GM21515 (cell line): ENCODE results near the gene PRIM1.
"Not testable (repeated sequence)": the region's sequence is repeated elsewhere in the genome, so short reads cannot be mapped to it uniquely, and the experiment has no call there.

Experiments
- ATAC-seq: cut with Tn5 transposase; IDR thresholded peaks from one replicate; pipeline ENCODE4 v1.9.1; 2021; ENCODE audit not compliant: unreplicated experiment

The PRIM1 gene

DNA sequence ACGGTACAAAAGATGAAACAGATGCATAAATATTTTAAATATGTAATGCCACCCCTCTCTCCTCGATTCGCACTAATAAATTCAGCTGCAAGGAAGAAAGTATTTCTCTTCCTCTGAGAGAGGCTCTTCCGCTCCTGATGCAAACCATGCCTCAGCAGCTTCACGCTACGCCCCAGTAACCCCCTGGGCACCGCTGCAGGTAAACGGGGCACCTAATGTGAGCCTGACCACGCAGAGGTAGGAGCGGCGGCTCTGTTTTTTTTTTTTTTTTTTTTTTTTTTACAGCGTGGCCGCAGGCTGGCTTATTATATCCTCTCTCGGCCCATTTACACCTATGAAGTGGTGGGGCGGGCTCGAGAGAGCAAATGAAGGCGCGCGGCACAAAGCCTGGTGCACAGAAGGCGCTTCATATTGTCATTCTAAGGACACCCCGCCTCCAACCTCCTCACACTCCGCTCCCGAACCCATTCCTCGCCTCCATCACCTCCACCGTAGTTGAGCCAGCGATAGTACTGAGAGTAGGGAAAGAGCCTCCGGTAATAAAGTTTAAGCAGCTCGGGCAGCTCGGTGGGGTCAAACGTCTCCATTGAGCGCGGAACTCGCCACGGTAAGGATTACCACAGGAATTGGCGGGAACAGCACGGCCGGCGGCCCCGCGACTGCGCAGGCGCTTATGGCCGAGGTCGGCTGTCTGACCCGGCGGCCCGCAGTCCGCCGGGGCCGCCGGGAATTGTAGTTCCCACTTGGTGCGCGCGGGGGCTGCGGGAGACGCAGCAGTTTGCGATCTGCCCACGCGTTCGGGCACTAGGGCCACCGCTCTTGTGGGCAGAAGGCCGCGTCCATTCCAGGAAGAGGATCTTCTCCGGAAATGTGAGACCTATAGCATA is at the start of gene PRIM1:
TSS of gene PRIM1 (minus strand) at position 612 of the 887 bp plus-strand sequence. CDS start at position 587, 25 bp downstream.
- peak; percentile 78 for ATAC-seq

DNA sequence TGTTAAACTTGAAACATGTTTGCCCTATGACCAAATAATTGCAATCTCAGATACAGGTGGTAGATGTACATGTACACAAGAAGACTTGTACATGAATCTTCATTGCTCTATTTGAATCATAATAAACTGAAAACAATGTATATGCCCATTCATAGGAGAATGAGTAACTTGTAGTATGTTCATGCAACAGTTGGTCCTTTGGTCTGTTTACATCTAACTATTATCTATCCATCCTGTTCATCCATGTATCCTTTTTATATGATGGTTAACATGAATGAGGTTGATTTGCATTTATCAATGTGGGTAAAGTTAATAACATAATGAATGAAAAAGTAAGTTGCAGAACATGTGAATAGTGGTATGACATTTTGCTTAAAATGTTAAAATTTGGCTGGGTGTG is 48.1 kb upstream of the PRIM1 start:
- ATAC-seq = no peak

DNA sequence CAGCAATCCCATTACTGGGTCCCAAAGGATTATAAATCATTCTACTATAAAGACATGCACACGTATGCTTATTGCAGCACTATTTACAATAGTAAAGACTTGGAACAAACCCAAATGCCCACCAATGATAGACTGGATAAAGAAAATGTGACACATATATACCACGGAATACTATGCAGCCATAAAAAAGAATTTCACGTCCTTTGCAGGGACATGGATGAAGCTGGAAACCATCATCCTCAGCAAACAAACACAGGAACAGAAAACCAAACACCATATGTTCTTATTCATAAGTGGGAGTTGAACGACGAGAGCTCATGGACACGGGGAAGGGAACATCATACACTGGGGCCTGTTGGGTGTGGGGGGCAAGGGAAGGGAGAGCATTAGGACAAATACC is 47.2 kb upstream of the PRIM1 start:
- not testable (repeated sequence) for ATAC-seq

DNA sequence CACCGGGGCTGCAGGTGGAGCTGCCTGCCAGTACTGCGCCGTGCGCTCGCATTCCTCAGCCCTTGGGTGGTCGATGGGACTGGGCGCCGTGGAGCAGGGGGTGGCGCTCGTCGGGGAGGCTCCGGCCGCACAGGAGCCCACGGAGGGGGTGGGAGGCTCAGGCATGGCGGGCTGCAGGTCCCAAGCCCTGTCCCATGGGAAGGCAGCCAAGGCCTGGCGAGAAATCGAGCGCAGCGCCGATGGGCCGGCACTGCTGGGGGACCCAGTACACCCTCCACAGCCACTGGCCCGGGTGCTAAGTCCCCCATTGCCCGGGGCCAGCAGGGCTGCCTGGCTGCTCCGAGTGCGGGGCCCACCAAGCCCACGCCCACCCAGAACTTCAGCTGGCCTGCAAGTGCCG is 43.7 kb upstream of the PRIM1 start:
- ATAC-seq = not testable (repeated sequence)

DNA sequence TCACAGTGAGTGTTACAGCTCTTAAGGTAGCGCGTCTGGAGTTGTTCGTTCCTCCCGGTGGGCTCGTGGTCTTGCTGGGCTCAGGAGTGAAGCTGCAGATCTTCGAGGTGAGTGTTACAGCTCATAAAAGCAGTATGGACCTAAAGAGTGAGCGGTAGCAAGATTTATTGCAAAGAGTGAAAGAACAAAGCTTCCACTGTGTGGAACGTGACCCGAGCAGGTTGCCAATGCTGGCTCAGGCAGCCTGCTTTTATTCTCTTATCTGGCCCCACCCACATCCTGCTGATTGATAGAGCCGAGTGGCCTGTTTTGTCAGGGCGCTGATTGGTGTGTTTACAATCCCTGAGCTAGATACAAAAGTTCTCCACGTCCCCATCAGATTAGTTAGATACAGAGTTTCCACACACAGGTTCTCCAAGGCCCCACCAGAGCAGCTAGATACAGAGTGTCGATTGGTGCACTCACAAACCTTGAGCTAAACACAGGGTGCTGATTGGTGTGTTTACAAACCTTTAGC is 43.0 kb upstream of the PRIM1 start:
- ATAC-seq = not testable (repeated sequence)

DNA sequence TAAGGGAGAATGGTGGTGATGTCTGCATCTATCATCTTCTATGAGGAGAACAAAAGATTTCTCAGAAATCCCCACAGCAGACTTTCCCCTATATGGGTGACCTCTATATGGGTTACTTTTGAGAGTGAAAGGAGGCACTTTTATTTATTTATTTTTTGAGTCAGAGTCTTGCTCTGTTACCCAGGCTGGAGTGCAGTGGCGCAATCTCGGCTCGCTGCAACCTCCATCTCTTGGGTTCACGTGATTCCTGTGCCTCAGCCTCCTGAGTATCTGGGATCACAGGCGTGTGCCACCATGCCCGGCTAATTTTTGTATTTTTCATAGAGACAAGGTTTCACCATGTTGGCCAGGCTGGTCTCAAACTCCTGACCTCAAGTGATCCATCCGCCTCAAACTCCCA is 41.0 kb upstream of the PRIM1 start:
- ATAC-seq = not testable (repeated sequence)

DNA sequence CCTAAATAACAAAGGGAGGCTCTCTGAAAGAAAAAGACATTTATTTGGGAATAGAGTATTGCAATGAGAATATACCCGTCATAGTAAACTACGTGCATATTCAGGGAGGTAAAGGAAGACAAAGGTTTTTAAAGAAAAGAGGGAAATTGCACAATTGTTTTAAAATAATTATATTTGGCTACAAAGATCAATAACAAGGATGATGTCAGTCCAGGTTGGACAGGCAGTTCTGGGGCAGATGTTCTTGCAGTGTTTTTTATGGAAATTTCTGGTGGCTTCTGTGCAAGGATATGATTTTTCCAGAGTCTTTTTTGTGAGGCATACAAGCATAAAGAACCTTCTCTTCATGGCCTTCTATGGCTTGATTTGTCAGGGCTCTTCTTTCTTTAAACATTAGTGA is 40.6 kb upstream of the PRIM1 start:
- ATAC-seq = no peak

DNA sequence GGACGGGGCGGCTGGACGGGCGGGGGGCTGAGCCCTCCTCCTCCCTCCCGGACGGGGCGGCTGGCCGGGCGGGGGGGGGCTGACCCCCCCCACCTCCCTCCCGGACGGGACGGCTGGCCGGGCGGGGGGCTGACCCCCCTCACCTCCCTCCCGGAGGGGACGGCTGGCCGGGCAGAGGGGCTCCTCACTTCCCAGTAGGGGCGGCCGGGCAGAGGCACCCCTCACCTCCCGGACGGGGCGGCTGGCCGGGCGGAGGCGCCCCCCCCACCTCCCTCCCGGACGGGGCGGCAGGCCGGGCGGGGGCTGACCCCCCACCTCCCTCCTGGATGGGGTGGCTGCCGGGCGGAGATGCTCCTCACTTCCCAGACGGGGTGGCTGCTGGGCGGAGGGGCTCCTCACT is 37.3 kb upstream of the PRIM1 start:
- ATAC-seq = not testable (repeated sequence)

DNA sequence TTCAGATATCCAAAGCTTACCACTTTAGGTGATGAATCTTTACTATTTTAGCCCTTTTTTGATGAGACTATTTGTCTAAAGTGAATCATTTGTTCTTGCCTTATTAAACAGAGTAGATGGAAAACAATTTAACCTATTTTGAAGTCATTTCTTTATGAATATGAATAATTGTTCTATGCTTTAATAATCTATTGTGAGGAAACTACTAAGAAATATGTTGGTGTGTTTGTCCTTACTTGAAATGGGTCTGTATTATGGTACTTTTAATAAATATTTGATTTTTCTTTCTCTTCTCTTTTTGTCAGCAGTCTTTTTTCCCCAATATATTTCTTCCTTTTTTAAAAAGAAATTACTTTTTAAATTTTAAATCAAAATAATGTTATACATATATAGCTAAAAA is 35.4 kb upstream of the PRIM1 start:
- ATAC-seq = no peak

DNA sequence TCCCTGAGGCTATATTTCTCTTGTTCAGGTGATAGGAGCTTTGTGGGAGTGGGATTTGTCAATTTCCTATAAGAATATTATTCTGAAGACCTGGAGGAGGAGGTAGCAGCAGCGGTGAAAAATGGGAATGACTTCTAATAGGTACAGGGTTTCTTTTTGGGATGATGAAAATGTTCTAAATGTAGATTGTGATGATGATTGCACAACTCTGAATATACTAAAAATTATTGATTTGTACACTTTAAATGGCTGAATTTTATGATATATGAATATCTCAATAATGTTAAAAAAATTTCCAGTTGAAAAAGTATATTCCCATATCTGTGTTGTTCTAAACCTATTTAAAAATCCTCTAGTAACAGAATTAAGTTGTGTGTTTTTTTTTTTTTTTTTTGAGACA is 33.8 kb upstream of the PRIM1 start:
- ATAC-seq = no peak

DNA sequence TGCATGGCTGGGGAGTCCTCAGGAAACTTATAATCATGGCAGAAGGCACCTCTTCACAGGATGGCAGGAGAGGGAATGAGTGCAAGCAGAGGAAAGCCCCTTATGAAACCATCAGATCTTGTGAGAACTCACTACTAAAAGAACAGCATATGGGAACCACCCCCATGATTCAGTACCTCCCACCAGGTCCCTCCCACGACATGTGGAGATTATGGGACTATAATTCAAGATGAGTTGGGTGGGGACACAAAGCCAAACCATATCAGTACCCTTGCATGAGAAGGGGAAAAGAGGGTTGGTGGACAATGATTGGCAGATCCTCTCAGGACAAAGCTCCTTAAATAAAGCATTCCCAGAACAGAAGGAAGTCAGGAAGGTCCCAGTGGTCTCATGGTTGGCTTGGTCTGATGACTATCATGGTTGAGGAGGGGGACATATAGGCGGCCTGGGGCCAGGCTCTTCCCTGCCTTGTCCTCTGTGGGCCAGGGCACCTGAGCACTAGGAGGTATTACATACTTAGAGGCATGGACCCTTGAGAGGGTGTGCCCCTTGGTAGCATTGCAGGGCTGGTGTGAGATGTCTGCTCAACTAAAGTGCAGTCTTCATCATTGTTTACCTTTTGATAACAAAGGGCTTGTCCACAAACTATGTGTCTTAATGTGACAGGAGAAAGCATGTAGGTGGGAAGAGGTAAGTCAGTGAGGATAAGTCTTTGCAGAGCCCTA is 33.2 kb upstream of the PRIM1 start:
- no peak for ATAC-seq

DNA sequence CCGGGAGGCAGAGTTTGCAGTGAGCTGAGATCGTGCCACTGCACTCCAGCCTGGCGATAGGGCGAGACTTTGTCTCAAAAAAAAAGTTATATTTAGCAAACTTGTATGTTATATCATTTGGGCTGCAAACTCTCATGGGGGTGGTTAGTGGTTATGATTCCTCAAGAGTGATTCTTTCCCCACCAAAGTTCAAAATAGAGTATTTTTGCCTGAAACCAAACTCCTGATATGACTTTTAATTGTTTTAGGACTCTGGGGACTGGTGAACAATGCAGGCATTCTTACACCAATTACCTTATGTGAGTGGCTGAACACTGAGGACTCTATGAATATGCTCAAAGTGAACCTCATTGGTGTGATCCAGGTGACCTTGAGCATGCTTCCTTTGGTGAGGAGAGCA is 29.6 kb upstream of the PRIM1 start:
- no peak for ATAC-seq

DNA sequence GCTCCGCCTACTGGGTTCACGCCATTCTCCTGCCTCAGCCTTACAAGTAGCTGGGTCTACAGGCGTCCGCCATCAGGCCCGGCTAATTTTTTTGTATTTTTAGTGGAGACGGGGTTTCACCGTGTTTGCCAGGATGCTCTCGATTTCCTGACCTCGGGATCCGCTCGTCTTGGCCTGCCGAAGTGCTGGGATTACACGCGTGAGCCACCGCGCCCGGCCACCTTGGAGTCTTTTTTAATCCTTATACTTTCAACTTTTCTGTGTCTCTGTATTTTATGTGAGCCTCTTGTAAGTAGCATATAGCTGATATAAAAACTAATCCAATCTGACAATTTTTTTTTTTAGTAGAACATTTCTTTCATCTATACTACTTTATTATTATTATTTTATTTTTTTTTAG is 26.6 kb upstream of the PRIM1 start:
- no peak for ATAC-seq

DNA sequence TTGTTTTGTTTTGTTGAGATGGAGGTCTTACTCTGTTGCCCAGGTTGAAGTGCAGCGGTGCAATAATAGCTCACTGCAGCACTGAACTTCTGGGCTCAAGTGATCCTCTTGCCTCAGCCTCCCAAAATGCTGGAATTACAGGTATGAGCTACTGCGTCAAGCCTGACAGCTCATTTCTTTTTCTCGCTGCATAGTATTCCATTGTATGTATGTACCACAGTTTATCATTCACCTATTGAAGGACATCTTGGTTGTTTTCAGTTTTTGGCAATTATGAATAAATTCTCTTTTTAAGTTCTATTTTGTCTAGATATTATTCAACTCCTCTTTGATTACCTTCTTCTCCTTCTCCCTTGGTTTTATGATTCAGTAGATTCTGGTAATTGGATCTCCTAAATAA is 24.5 kb upstream of the PRIM1 start:
- ATAC-seq = no peak

DNA sequence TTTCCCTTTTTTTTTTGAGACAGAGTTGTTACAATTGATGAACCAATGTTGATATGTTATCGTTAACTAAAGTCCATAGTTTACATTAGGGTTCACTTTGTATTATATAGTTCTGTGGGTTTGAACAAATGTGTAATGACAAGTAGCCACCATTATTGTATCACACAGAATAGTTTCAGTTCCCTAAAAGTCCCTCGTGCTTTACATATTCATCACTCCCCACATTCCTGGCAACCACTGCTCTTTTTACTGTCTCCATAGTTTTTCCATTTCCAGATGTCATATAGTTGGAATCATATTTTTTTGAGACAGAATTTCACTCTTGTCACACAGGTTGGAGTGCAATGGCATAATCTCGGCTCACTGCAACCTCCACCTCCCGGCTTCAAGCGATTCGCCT is 23.5 kb upstream of the PRIM1 start:
- no peak for ATAC-seq

DNA sequence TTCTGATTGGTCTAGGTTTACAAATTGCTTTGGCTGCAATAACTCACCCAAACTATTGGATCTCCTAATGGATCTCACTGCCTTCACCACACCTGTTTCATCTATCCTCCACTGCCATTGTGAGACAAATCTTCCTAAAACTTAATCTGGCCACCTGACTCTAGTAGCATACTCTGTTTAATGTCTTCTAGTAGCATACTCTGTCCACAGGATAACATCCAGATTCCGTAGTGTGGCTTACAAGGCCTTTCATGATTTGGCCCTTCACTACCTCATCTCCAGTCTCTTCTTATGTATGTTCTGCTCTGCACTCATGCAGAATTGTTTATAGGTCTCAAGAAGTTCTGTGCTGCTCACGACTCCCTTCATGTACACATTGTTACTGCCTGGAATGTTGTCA is 21.0 kb upstream of the PRIM1 start:
- no peak for ATAC-seq

DNA sequence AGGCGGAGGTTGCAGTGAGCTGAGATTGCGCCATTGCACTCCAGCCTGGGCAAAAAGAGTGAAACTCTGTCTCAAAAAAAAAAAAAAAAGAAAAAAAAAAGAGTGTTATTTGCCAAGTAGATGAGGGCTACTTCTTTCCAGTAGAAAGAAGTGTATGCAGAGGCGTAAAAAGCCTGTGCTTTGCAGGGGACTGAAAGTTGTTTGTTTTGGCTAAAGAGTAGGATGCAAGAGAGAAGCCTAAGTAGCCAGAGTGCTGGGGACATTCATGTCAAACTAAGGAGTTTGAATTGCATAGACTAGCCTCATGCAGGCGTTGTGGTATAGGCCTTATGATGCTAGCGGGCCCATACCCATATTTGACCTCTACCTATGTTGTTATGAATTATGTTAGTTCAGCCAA is 20.5 kb upstream of the PRIM1 start:
- no peak for ATAC-seq

DNA sequence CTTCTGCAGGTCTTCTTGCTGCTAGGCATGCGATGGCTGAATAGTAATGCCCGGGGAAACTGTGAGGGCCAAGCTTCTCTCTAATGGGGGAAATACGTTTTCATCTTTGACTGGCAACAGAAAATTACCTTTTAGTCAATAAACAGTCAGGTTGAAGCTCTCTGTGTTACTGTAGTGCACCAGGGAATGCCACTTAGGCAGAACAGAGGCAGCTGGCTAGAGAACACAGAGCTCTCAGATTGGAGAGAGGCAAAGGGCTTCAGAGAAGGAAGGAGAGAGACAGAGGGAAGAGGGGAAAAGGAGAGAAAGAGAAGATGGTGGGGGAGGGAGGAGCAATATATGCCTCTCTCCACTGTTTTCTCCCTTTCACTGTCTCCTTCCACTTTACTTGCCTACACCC is 17.7 kb upstream of the PRIM1 start:
- no peak for ATAC-seq

DNA sequence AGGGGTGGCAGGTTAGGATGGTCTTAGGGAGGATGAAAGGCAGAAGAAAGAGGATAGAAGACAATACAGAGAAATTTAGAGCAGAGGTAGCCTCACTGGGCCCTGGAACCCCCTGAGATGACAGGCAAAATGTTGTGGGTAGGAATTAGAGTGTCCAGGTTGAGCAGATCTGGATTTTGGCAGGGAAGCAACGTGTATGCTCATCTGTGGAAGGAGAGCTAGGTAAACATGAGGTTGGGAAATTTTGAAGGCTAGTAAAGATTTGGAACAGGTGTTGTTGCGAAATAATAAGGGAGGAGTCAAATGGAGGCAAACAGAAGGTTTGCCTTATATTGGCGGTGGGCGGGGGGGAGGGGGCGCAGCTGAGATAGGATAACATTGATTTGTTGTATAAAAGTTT is 16.3 kb upstream of the PRIM1 start:
- ATAC-seq = no peak

DNA sequence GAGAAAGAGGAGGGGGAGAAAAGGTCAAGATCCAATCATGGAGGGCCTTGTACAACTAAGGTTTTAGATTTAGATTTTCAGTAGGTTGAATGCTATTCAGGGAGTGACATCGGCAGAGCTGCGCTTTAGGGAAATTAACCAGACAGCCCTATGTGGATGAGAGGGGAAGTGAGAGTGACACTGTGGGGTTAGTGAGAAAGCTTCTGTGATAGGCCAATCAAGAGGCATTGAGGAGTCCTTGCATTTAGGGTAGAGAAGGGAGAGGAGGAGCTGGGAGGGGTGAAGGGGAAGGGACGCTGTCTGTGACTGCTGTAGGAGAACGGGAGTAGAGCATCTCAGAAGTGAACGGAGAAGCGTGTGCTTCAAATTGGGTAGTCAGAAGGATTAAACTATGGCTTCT is 14.4 kb upstream of the PRIM1 start:
- peak; percentile 98 for ATAC-seq

DNA sequence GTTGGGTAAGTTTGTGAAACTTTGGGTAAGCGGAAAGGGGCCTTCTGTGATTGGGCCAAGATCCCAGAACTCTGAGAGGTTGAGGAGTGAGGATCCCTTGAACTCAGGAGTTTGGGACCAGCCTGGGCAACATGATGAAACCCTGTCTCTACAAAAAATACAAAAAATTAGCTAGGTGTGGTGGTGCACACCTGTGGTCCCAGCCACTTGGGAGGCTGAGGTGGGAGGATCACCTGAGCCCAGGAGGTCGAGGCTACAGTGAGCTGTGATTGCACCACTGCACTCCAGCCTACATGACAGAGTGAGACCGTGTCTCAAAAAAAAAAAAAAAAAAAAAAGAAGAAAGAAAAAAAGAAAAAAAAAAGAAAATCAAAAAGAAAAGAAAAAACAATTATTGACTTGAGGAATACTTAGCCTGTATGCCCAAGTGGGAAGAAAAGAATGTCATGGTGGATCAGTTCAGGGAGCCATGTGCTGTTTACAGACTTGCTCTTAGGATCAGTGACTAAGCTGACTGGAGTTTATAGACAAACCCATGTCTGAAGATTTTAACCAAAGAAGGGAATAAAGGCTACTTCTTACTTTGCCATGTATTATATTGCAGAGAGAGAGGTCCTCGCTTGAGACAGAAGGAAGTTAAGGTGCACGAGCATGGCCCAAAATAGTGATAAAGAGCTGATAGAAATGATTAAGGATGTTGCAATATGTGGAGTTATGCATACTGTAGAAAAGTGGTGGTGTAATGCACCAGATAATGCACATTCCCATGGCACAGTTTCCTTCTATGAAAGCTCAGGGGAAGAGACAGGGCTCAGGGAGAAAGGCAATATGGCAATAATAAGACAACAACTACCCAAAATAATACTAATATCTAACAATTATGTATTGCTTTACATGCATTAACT is 11.9 kb upstream of the PRIM1 start:
- no peak for ATAC-seq
